Measurements from ENCODE around the gene SLC36A3. TPM values are rescaled to one million over a fixed set of nuclear protein-coding genes. Genes with fewer than 3 reads are reported as not detected.

The SLC36A3 gene
- total and polyA plus RNA-seq, 2 donors (not counting 1 experiment from before 2014, with no cell fraction given) = not detected

- H3K4me1 Mint-ChIP-seq = no peaks in the 10 kb centered on the region
- Histone ChIP-seq H3K27ac (ENCODE audit: low read length in 2 of 2) (peak overlapping the region in 1 of 2 donors; percentile 12), H3K4me2 (replicated peaks; ENCODE audit: low read depth, low read length, poor library complexity, severe bottlenecking) (no peak overlapping the region), H2AFZ (ENCODE audit: insufficient read depth, low read depth, low read length, poor library complexity, severe bottlenecking) (no peak overlapping the region), H3K4me3 (ENCODE audit: control extremely low read depth in 1 of 5, extremely low read depth in 1 of 5, insufficient read depth in 1 of 5, low read depth in 2 of 5, low read length in 4 of 5) (no peak overlapping the region), H3K4me1 (ENCODE audit: control insufficient read depth in 2 of 2, insufficient read depth in 2 of 2, low read length in 2 of 2) (no peaks in the 10 kb centered on the region), H3K27me3 (replicated peaks in 1 of 4; ENCODE audit: control extremely low read depth in 1 of 4, control insufficient read depth in 3 of 4, insufficient read depth in 4 of 4, low read length in 3 of 4) (no peaks in the 10 kb centered on the region), H4K20me1 (ENCODE audit: control insufficient read depth, insufficient read depth, low read length, poor library complexity, severe bottlenecking) (peaks cover 21% of the 10 kb centered on the region), H3K9ac (ENCODE audit: low read length) (no peak overlapping the region), H3K79me2 (ENCODE audit: control insufficient read depth, insufficient read depth, low read length) (peaks cover 3% of the 10 kb centered on the region), H3K36me3 (replicated peaks in 1 of 2; ENCODE audit: control extremely low read depth in 1 of 2, control insufficient read depth in 1 of 2, extremely low read depth in 1 of 2, insufficient read depth in 2 of 2, low read length in 1 of 2) (peaks cover 5 to 58% of the 10 kb centered on the region in 2 experiments), H3K9me3 (ENCODE audit: control extremely low read depth in 1 of 3, control insufficient read depth in 2 of 3, insufficient read depth in 1 of 3, low read length in 2 of 3) (no peaks in the 10 kb centered on the region)
- WGBS (ENCODE audit: insufficient coverage) = no CpG with 5 or more reads among the region's 1 CpG
- intact Hi-C loops (cut with micrococcal nuclease) = loop anchor here (2.0 kb wide), 1 partner anchor 14 kb away; no protein-coding TSS in a partner anchor
- ChIA-PET CTCF (no interaction called here), POLR2A (no interaction called here)
- no peaks in the 10 kb centered on the region for H3K27me3 Mint-ChIP-seq
- no peak overlapping the region for H3K27ac Mint-ChIP-seq
- DNase-seq = peak; percentile 37
- no peaks in the 10 kb centered on the region for H3K9me3 Mint-ChIP-seq (ENCODE audit: insufficient read depth)
- peak; percentile 66 for ATAC-seq (ENCODE audit: low read depth)
- TF ChIP-seq, protein P1, sequence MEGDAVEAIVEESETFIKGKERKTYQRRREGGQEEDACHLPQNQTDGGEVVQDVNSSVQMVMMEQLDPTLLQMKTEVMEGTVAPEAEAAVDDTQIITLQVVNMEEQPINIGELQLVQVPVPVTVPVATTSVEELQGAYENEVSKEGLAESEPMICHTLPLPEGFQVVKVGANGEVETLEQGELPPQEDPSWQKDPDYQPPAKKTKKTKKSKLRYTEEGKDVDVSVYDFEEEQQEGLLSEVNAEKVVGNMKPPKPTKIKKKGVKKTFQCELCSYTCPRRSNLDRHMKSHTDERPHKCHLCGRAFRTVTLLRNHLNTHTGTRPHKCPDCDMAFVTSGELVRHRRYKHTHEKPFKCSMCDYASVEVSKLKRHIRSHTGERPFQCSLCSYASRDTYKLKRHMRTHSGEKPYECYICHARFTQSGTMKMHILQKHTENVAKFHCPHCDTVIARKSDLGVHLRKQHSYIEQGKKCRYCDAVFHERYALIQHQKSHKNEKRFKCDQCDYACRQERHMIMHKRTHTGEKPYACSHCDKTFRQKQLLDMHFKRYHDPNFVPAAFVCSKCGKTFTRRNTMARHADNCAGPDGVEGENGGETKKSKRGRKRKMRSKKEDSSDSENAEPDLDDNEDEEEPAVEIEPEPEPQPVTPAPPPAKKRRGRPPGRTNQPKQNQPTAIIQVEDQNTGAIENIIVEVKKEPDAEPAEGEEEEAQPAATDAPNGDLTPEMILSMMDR (IDR thresholded peaks at IDR 0.05) = no peak
- no peak for TF ChIP-seq EZH2 (IDR thresholded peaks at IDR 0.05; ENCODE audit: borderline replicate concordance, insufficient read depth, low read depth, low read length, poor library complexity, severe bottlenecking)
- H3K4me3 Mint-ChIP-seq = no peak overlapping the region
Measured at GRCh38 chr5:151270599-151270998, 33.0 kb downstream of the SLC36A3 start.

DNA sequence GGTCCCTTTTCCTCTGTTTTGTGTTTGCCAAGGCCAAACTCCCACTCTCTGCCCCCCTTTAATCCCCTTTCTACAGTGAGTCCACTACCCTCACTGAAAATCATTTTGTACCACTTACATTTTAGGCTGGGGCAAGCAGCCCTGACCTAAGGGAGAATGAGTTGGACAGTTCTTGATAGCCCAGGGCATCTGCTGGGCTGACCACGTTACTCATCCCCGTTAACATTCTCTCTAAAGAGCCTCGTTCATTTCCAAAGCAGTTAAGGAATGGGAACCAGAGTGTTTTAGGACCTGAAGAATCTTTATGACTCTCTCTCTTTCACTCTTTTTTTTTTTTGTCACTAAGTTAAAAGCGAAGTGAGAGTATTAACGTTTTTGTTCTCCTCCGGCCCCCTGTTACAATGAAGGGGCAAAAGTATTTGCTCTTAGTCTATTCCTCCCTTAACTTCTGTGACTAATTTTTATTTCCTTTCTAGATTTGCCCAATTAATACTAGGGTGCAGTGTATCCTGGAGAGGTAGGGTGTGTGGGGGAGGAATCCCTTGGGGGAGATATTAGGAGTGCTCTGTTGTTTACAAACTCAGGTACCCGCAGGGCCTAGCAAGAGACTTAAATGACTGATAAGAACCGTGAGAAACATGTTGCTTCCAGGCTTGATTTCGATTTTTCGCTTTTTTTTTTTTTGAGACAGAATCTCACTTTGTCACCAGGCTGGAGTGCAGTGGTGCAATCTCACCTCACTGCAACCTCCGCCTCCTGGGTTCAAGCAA lies 35.9 kb downstream of the SLC36A3 start:
- Histone ChIP-seq H3K79me2 (ENCODE audit: control insufficient read depth, insufficient read depth, low read length) (peaks cover 29% of the 10 kb centered on the region), H3K9me3 (ENCODE audit: control extremely low read depth in 1 of 3, control insufficient read depth in 2 of 3, insufficient read depth in 1 of 3, low read length in 2 of 3) (no peaks in the 10 kb centered on the region), H3K27ac (ENCODE audit: low read length in 2 of 2) (no peak overlapping the region), H3K36me3 (replicated peaks in 1 of 2; ENCODE audit: control extremely low read depth in 1 of 2, control insufficient read depth in 1 of 2, extremely low read depth in 1 of 2, insufficient read depth in 2 of 2, low read length in 1 of 2) (peaks cover 5 to 87% of the 10 kb centered on the region in 2 experiments), H3K27me3 (replicated peaks in 1 of 4; ENCODE audit: control extremely low read depth in 1 of 4, control insufficient read depth in 3 of 4, insufficient read depth in 4 of 4, low read length in 3 of 4) (no peaks in the 10 kb centered on the region), H3K4me3 (ENCODE audit: control extremely low read depth in 1 of 5, extremely low read depth in 1 of 5, insufficient read depth in 1 of 5, low read depth in 2 of 5, low read length in 4 of 5) (no peak overlapping the region), H3K4me1 (ENCODE audit: control insufficient read depth in 2 of 2, insufficient read depth in 2 of 2, low read length in 2 of 2) (peaks cover 0 to 10% of the 10 kb centered on the region in 2 donors), H4K20me1 (ENCODE audit: control insufficient read depth, insufficient read depth, low read length, poor library complexity, severe bottlenecking) (peaks cover 45% of the 10 kb centered on the region), H3K9ac (ENCODE audit: low read length) (no peak overlapping the region), H3K4me2 (replicated peaks; ENCODE audit: low read depth, low read length, poor library complexity, severe bottlenecking) (no peak overlapping the region), H2AFZ (ENCODE audit: insufficient read depth, low read depth, low read length, poor library complexity, severe bottlenecking) (no peak overlapping the region)
- Mint-ChIP-seq H3K27me3 (no peaks in the 10 kb centered on the region), H3K4me1 (peaks cover 14% of the 10 kb centered on the region), H3K27ac (no peak overlapping the region), H3K4me3 (no peak overlapping the region), H3K9me3 (ENCODE audit: insufficient read depth) (no peaks in the 10 kb centered on the region)
- WGBS (ENCODE audit: insufficient coverage) = 98% methylated on average over 4 of the region's 11 CpGs
- DNase-seq = no peak
- ATAC-seq (ENCODE audit: low read depth) = no peak
- TF ChIP-seq EZH2 (IDR thresholded peaks at IDR 0.05; ENCODE audit: borderline replicate concordance, insufficient read depth, low read depth, low read length, poor library complexity, severe bottlenecking) = no peak
- TF ChIP-seq, protein P1 (IDR thresholded peaks at IDR 0.05) = no peak
- POLR2A ChIA-PET = interaction anchor here (0.7 kb wide), 1 partner anchor 28 kb away, joined by 5 read pairs; no protein-coding TSS in a partner anchor
- intact Hi-C loops (cut with micrococcal nuclease) = no loop called here
- CTCF ChIA-PET = no interaction called here
